SK-N-MC (cell line): ENCODE data around the gene CCDC40.

Source experiments
- EZH2 ChIP-seq: fragments of 200-600 bp; sonication (generic); IDR thresholded peaks from one replicate; pipeline ENCODE4 v1.6.1; 2017; ENCODE audit warnings: antibody characterized with exemption
- FOXP2 ChIP-seq: optimal IDR thresholded peaks from 2 replicates; pipeline ENCODE3; 2011; ENCODE audit warnings: mild to moderate bottlenecking, moderate library complexity; ENCODE audit not compliant: insufficient read depth; ENCODE audit errors: extremely low read length, control extremely low read depth
- POLR2AphosphoS5 ChIP-seq: IDR thresholded peaks from 2 replicates; pipeline ENCODE4 v1.6.1; 2012; ENCODE audit warnings: mild to moderate bottlenecking, low read depth, low read length, borderline replicate concordance

- TF ChIP-seq POLR2AphosphoS5, result no peak
- TF ChIP-seq EZH2, result no peak
- no peak for TF ChIP-seq FOXP2
These were observed 22.0 kb downstream of the CCDC40 start for GRCh38 chr17:80058311-80058955.
